HG03097 (cell line): ENCODE results near the gene LARGE1.

Experiments used
- ATAC-seq: cut with Tn5 transposase; IDR thresholded peaks from one replicate; pipeline ENCODE4 v1.9.1; 2021; ENCODE audit not compliant: unreplicated experiment, low FRiP score

The LARGE1 gene

GRCh38 chr22:33887173-33887572 is 33.1 kb downstream of the LARGE1 start:
- no peak for ATAC-seq

- ATAC-seq = no peak
Observed at GRCh38 chr22:33886696-33887095, 33.6 kb downstream of the LARGE1 start.

- ATAC-seq = no peak
Observed at GRCh38 chr22:33884829-33885228, 35.4 kb downstream of the LARGE1 start.

GRCh38 chr22:33883961-33884808 is 36.1 kb downstream of the LARGE1 start:
- no peak for ATAC-seq

GRCh38 chr22:33883561-33883960 is 36.7 kb downstream of the LARGE1 start:
- no peak for ATAC-seq

GRCh38 chr22:33882991-33883390 is 37.3 kb downstream of the LARGE1 start:
- no peak for ATAC-seq

GRCh38 chr22:33880986-33881385 is 39.3 kb downstream of the LARGE1 start:
- no peak for ATAC-seq

- no peak for ATAC-seq
Observed at GRCh38 chr22:33879796-33880195, 40.5 kb downstream of the LARGE1 start.

GRCh38 chr22:33875316-33875715 is 45.0 kb downstream of the LARGE1 start:
- ATAC-seq = no peak

- ATAC-seq = no peak
Observed at GRCh38 chr22:33874206-33874605, 46.1 kb downstream of the LARGE1 start.

- no peak for ATAC-seq
Observed at GRCh38 chr22:33873666-33874065, 46.6 kb downstream of the LARGE1 start.

- no peak for ATAC-seq
Observed at GRCh38 chr22:33873186-33873585, 47.1 kb downstream of the LARGE1 start.

GRCh38 chr22:33871935-33872334 is 48.3 kb downstream of the LARGE1 start:
- ATAC-seq = no peak

- ATAC-seq = no peak
Observed at GRCh38 chr22:33869946-33870345, 50.3 kb downstream of the LARGE1 start.

GRCh38 chr22:33867971-33868370 is 52.3 kb downstream of the LARGE1 start:
- ATAC-seq = no peak

- ATAC-seq = no peak
Observed at GRCh38 chr22:33867118-33867866, 53.0 kb downstream of the LARGE1 start.

GRCh38 chr22:33866511-33866910 is 53.8 kb downstream of the LARGE1 start:
- ATAC-seq = no peak

GRCh38 chr22:33865996-33866395 is 54.3 kb downstream of the LARGE1 start:
- no peak for ATAC-seq

GRCh38 chr22:33865248-33865647 is 55.0 kb downstream of the LARGE1 start:
- ATAC-seq = no peak

- ATAC-seq = no peak
Observed at GRCh38 chr22:33864723-33865130, 55.5 kb downstream of the LARGE1 start.

- no peak for ATAC-seq
Observed at GRCh38 chr22:33861216-33861875, 58.9 kb downstream of the LARGE1 start.
